Glutamatergic neuron (in vitro differentiated cells): Measurements from ENCODE around the gene NUMB. TPM values are rescaled to one million over a fixed set of nuclear protein-coding genes. Genes with fewer than 3 reads are reported as not detected.

Experiments
- DNase-seq: peaks from one replicate; pipeline ENCODE4 v3.0.0; 2022
- H3K27ac Mint-ChIP-seq: one replicate; pipeline ENCODE4 v1.8.0; 2020; ENCODE audit warnings: mild to moderate bottlenecking, mixed read lengths, inconsistent platforms; ENCODE audit not compliant: unreplicated experiment
- H3K27me3 Mint-ChIP-seq: one replicate; pipeline ENCODE4 v1.8.0; 2020; ENCODE audit warnings: mild to moderate bottlenecking, moderate library complexity, mixed read lengths, inconsistent platforms; ENCODE audit not compliant: unreplicated experiment
- H3K36me3 Mint-ChIP-seq: one replicate; pipeline ENCODE4 v1.8.0; 2020; ENCODE audit warnings: mild to moderate bottlenecking, mixed read lengths, inconsistent platforms; ENCODE audit not compliant: unreplicated experiment
- H3K4me1 Mint-ChIP-seq: one replicate; pipeline ENCODE4 v1.8.0; 2020; ENCODE audit warnings: mild to moderate bottlenecking, low read depth, mixed read lengths, inconsistent platforms; ENCODE audit not compliant: unreplicated experiment
- H3K4me3 Mint-ChIP-seq: one replicate; pipeline ENCODE4 v1.8.0; 2020; ENCODE audit warnings: mild to moderate bottlenecking, mixed read lengths, inconsistent platforms; ENCODE audit not compliant: unreplicated experiment
- H3K9me3 Mint-ChIP-seq: one replicate; pipeline ENCODE4 v1.8.0; 2020; ENCODE audit warnings: mild to moderate bottlenecking, moderate library complexity, mixed read lengths, inconsistent platforms; ENCODE audit not compliant: unreplicated experiment
- total RNA-seq: library from RNA; stranded (reverse); fragmentation: NEBNext Ultra II Directional; extraction: Animal tissue kit (Norgen Biotek cat#: 25700); gene quantifications from one replicate; pipeline ENCODE4 v1.2.1, GENCODE V29; 2021; ENCODE audit not compliant: unreplicated experiment
- TF ChIP-seq, protein P1 (sequence below): fragments of 200-600 bp; sonication (generic); IDR thresholded peaks from one replicate; pipeline ENCODE4 v1.5.0; 2021; ENCODE audit not compliant: partially characterized antibody, unreplicated experiment

The NUMB gene
- total RNA-seq, 1 donor from 2014 or later: 48.0 TPM

DNA sequence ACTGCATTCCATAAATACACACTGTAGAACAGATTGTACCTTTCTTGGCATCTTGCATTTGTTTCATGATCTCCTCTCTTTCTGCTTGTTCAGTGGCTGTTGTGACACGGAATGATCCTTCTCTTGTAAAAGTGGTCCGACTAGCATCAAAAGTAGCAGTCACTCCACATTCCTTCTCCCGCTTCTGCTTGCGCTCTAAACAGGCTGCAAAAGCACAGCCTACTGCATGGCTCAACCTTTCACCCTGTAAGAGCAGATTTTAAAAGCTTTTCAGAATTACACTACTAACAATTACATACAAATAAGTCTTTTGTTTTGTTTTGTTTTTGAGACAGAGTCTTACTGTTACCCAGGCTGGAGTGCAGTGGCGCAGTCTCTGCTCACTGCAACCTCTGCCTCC is 171.3 kb downstream of the NUMB start:
- no peaks in the 10 kb centered on the region for H3K4me1 Mint-ChIP-seq
- no peak overlapping the region for H3K4me3 Mint-ChIP-seq
- H3K27me3 Mint-ChIP-seq: no peaks in the 10 kb centered on the region
- no peak overlapping the region for H3K27ac Mint-ChIP-seq
- H3K36me3 Mint-ChIP-seq: no peaks in the 10 kb centered on the region
- TF ChIP-seq, protein P1, sequence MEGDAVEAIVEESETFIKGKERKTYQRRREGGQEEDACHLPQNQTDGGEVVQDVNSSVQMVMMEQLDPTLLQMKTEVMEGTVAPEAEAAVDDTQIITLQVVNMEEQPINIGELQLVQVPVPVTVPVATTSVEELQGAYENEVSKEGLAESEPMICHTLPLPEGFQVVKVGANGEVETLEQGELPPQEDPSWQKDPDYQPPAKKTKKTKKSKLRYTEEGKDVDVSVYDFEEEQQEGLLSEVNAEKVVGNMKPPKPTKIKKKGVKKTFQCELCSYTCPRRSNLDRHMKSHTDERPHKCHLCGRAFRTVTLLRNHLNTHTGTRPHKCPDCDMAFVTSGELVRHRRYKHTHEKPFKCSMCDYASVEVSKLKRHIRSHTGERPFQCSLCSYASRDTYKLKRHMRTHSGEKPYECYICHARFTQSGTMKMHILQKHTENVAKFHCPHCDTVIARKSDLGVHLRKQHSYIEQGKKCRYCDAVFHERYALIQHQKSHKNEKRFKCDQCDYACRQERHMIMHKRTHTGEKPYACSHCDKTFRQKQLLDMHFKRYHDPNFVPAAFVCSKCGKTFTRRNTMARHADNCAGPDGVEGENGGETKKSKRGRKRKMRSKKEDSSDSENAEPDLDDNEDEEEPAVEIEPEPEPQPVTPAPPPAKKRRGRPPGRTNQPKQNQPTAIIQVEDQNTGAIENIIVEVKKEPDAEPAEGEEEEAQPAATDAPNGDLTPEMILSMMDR: no peak
- no peak for DNase-seq
- no peaks in the 10 kb centered on the region for H3K9me3 Mint-ChIP-seq

DNA sequence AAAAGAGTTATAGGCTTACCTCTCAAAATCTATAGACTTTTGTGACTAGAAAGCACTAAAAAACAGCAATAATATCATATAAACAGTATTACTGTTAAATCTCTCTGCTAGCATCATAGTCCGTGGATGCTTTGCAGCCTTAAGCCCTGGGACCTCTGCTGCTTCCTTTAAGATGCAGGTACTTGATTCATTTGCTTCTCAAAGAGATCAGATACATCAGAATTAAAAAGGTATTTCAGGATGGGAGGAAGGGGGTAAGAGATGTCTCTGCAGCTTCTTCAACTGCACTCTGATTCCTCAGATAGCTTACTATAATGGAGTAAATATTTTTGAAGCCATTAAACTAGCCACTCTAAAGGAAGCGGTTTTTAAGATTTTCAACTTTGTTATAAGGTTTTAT is 171.7 kb downstream of the NUMB start:
- TF ChIP-seq, protein P1: no peak
- Mint-ChIP-seq H3K4me3 (no peak overlapping the region), H3K4me1 (no peaks in the 10 kb centered on the region), H3K36me3 (no peaks in the 10 kb centered on the region), H3K27ac (no peak overlapping the region), H3K9me3 (no peaks in the 10 kb centered on the region), H3K27me3 (no peaks in the 10 kb centered on the region)
- no peak for DNase-seq

DNA sequence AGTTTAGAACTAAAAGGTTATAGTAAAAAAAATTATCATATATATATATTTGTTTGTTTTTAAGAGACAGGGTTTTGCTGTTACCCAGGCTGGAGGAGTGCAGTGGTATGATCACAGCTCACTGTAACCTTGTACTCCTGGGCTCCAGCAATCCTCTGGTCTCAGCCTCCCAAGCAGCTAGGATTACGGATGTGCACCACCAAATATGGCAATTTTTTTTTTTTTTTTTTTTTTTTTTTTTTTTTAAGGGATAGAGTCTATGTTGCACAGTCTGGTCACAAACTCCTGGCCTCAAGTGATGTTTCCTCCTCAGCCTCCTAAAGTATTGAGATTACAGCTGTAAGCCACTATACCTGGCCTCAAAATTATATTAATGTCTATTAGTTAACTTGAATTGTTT is 172.4 kb downstream of the NUMB start:
- TF ChIP-seq, protein P1: no peak
- Mint-ChIP-seq H3K9me3 (no peaks in the 10 kb centered on the region), H3K36me3 (no peaks in the 10 kb centered on the region), H3K4me1 (no peaks in the 10 kb centered on the region), H3K27ac (no peak overlapping the region), H3K27me3 (no peaks in the 10 kb centered on the region), H3K4me3 (no peak overlapping the region)
- DNase-seq: no peak

DNA sequence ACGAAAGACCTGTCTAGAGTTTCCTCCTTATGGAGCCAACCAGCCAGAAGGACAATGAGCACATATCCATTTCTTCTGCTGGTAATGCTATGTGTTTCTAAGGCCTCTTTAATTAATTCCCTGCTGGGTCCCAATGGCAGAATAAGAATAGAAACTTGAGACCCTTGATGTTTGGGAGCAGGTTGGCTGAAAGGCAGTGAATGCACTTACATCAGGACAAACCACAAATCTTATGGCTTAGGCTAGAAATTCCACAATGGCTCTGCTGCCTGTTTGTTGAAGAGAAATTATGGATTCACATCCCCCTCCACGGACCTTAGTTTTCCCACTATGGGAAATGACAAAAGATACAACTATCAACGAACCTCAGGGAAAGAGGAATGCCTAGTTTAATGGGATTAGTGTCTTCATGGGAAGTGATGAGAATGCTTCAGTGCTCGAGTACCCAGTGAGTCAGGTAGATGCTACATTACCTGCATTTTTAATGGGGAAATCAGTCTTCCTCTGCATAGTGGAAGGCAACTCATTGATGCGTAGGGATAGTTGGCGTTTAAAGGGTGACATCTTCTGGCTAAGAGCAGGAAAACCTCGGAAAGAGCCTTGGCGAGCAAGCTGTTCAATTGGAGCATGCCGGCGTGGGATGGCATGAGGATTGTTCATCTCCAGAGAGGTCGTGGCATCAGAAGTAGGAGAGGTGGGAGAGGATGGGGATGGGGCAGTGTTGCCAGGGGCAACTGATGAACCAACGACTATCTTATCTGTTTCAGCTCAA is 174.6 kb downstream of the NUMB start:
- Mint-ChIP-seq H3K27me3 (no peaks in the 10 kb centered on the region), H3K9me3 (no peaks in the 10 kb centered on the region), H3K4me1 (peaks cover 4% of the 10 kb centered on the region), H3K27ac (no peak overlapping the region), H3K36me3 (no peaks in the 10 kb centered on the region), H3K4me3 (no peak overlapping the region)
- no peak for DNase-seq
- TF ChIP-seq, protein P1: no peak

DNA sequence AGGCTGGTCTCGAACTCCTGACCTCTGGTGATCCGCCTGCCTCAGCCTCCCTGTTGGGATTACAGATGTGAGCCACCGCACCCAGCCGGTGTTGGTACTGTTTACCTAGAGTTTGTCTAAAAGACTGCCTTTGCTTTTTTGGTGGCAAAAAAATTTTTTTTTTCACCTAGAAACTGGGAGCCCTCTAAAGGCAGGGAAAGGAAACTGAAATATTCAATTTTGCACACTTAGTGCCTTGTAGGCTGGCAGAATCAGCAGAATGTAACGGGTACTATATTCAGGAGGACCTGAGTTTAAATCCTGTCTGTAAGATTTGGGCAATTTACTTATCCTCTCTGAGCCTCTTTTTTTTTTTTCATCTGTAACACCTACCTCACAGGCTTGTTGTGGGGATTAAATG is 177.4 kb downstream of the NUMB start:
- Mint-ChIP-seq H3K4me3 (no peak overlapping the region), H3K27me3 (peaks cover 3% of the 10 kb centered on the region), H3K36me3 (no peaks in the 10 kb centered on the region), H3K4me1 (peaks cover 6% of the 10 kb centered on the region), H3K9me3 (peaks cover 2% of the 10 kb centered on the region), H3K27ac (no peak overlapping the region)
- no peak for DNase-seq
- TF ChIP-seq, protein P1: no peak
